Ishikawa (cell line): ENCODE results near the gene TNFSF12.

Experiments
- CREB1 ChIP-seq: IDR thresholded peaks from 2 replicates; pipeline ENCODE4 v1.6.1; 2012; ENCODE audit warnings: low read depth
- EP300 ChIP-seq: IDR thresholded peaks from 2 replicates; pipeline ENCODE4 v1.6.1; 2012; ENCODE audit warnings: borderline replicate concordance
- NFIC ChIP-seq: IDR thresholded peaks from 2 replicates; pipeline ENCODE4 v1.6.1; 2012
- RAD21 ChIP-seq: IDR thresholded peaks from 2 replicates; pipeline ENCODE4 v1.6.1; 2012; ENCODE audit warnings: low read depth
- TAF1 ChIP-seq: IDR thresholded peaks from 2 replicates; pipeline ENCODE4 v1.6.1; 2012; ENCODE audit warnings: low read depth, mild to moderate bottlenecking
- TCF12 ChIP-seq: IDR thresholded peaks from 2 replicates; pipeline ENCODE4 v1.6.1; 2012; ENCODE audit warnings: low read depth
- TF ChIP-seq, protein P1 (sequence below): IDR thresholded peaks from 2 replicates; pipeline ENCODE4 v1.6.1; 2012; ENCODE audit warnings: low read depth, mild to moderate bottlenecking

DNA sequence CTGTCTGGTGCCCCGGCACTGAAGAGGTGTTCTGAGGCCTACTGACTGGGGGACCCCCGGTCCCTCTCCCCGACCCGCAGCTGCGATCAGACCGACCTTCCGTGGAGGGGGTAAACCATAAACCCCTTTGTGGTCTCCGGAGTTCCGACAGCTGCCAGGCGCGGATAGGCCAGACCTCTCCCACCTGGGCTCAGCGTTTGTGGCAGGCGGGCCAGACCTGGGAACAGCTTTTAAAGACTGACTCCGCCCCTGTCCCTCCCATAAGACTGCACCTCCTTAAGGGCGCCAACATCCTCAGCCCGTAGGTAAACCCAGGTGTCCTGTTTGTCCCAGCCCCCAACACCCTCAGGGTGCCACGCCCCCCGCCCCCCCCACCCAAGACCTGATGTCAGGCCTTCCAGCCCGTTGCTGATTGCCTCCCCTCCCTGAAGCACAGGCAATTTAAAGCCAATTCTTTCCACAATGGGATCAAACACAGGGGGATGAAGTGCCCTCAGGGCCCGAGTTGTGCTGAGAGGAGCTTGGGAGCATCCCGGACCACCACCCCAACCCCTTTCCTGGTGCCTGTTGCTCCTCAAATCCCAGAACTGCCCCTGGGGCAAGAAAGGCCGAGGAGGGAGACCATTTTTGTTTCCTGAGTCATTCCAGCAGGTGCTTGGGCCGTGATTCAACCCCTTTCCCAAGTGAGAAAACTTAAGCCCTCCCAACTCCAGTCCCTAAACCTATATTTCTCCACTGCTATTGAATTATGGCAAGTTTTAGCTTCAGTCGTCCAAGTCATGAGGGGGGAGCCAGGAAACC, 41.2 kb downstream of the TNFSF12 start, which contains the start of gene SOX15:
- no peak for TF ChIP-seq CREB1
- no peak for TF ChIP-seq NFIC
- TF ChIP-seq EP300 = no peak
- TF ChIP-seq TAF1 = no peak
- TF ChIP-seq, protein P1, sequence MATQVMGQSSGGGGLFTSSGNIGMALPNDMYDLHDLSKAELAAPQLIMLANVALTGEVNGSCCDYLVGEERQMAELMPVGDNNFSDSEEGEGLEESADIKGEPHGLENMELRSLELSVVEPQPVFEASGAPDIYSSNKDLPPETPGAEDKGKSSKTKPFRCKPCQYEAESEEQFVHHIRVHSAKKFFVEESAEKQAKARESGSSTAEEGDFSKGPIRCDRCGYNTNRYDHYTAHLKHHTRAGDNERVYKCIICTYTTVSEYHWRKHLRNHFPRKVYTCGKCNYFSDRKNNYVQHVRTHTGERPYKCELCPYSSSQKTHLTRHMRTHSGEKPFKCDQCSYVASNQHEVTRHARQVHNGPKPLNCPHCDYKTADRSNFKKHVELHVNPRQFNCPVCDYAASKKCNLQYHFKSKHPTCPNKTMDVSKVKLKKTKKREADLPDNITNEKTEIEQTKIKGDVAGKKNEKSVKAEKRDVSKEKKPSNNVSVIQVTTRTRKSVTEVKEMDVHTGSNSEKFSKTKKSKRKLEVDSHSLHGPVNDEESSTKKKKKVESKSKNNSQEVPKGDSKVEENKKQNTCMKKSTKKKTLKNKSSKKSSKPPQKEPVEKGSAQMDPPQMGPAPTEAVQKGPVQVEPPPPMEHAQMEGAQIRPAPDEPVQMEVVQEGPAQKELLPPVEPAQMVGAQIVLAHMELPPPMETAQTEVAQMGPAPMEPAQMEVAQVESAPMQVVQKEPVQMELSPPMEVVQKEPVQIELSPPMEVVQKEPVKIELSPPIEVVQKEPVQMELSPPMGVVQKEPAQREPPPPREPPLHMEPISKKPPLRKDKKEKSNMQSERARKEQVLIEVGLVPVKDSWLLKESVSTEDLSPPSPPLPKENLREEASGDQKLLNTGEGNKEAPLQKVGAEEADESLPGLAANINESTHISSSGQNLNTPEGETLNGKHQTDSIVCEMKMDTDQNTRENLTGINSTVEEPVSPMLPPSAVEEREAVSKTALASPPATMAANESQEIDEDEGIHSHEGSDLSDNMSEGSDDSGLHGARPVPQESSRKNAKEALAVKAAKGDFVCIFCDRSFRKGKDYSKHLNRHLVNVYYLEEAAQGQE = no peak
- no peak for TF ChIP-seq RAD21
- TF ChIP-seq TCF12 = no peak
